ENCODE data around the gene SMARCA4.
"Not testable (repeated sequence)": the region's sequence is repeated elsewhere in the genome, so short reads cannot be mapped to it uniquely, and the experiment has no call there.

Gene SMARCA4

DNA sequence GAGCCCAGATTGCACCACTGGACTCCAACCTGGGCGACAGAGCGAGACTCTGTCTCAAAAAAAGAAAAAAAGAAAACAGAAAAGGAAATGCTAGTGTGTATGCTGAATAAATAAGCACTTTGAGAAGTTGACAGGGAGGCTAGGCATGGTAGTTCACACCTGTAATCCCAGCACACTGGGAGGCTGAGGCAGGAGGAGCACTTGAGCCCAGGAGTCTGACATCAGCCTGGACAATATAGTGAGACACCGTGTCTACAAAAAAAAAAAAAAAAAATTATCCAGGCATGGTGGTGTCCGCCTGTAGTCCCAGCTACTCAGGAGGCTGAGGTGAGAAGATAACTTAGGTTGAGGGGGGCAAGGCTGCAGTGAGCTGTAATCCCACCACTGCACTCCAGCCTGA is 109.3 kb downstream of the SMARCA4 start:
- ATAC-seq: no peak
- Mint-ChIP-seq H3K4me1 (peaks cover 19% of the 10 kb centered on the region), H3K27me3 (no peaks in the 10 kb centered on the region), H3K9me3 (no peaks in the 10 kb centered on the region), H3K4me3 (no peak overlapping the region), H3K27ac (no peak overlapping the region)
- no peak for DNase-seq

DNA sequence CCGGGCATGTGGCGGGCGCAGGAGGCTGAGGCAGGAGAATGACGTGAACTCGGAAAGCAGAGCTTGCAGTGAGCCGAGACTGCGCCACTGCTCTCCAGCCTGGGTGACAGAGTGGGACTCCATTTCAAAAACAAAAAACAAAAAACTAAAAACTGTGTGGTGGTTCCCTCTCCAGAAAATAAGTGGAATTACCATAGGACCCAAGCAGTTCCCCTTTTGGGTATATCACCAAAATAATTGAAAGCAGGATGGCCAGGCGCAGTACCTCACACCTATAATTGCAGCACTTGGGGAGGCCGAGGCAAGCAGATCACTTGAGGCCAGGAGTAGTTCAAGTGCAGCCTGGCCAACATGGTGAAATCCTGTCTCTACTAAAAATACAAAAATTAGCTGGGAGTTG is 112.7 kb downstream of the SMARCA4 start:
- H3K9me3 Mint-ChIP-seq: no peaks in the 10 kb centered on the region
- H3K27ac Mint-ChIP-seq: peak overlapping the region in 1 of 2 donors; percentile 78
- peaks cover 19% of the 10 kb centered on the region for H3K4me1 Mint-ChIP-seq
- ATAC-seq: no peak
- no peak for DNase-seq
- no peaks in the 10 kb centered on the region for H3K27me3 Mint-ChIP-seq
- H3K4me3 Mint-ChIP-seq: no peak overlapping the region

DNA sequence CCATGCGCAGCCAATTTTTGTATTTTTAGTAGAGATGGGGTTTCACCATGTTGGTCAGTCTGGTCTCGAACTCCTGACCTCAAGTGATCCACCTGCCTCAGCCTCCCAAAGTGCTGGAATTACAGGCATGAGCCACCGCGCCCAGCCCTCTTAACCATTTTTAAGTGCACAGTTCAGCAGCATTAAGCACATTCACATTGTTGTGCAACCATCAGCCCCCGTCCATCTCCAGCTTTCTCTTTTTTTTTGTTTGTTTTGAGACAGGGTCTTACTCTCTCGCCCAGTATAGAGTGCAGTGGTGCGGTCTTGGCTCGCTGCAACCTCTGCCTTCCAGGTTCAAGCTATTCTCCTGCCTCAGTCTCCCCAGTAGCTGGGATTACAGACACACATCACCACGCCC is 116.0 kb downstream of the SMARCA4 start:
- not testable (repeated sequence) for H3K9me3 Mint-ChIP-seq, H3K4me3 Mint-ChIP-seq, H3K27me3 Mint-ChIP-seq, DNase-seq, ATAC-seq
- peaks cover 11% of the 10 kb centered on the region for H3K4me1 Mint-ChIP-seq
- H3K27ac Mint-ChIP-seq: peak overlapping the region in 1 of 2 donors; percentile 12

DNA sequence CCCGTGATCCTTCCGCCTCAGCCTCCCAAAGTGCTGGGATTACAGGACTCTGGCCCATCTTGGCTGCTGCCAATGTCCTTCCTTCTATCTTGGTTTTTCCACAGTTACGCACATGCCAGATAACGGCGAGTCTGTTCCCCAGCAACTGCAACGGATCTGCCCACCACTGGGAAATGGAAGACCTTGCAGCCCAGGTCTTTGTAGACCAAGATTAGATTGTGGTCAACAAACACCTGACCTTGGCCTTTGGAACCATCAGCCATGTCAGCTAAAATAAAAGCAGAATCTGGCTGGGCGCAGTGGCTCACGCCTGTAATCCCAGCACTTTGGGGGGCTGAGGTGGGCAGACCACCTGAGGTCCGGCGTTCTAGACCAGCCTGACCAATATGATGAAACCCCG is 118.1 kb downstream of the SMARCA4 start:
- Mint-ChIP-seq H3K4me3 (no peak overlapping the region), H3K4me1 (peaks cover 12% of the 10 kb centered on the region), H3K9me3 (no peaks in the 10 kb centered on the region), H3K27ac (peak overlapping the region in 1 of 2 donors; percentile 83), H3K27me3 (no peaks in the 10 kb centered on the region)
- no peak for ATAC-seq
- no peak for DNase-seq

DNA sequence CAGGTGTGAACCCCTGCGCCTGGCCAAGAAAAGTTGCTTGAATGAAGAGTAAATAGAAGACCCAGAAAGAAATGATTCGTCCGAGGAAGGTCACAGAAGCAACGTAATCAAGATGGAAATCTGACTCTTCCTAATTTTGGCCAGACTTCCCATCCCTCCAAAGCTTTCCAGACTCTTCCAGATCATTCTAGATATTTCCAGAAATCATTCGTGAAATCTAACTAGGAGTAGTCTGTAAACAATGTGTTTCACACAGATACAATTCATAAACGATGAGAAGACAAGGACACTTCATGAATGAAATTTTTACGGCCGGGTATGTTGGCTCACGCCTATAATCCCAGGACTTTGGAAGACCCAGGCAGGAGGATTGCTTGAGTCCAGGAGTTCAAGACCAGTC is 119.2 kb downstream of the SMARCA4 start:
- H3K27me3 Mint-ChIP-seq: no peaks in the 10 kb centered on the region
- H3K27ac Mint-ChIP-seq: no peak overlapping the region

DNA sequence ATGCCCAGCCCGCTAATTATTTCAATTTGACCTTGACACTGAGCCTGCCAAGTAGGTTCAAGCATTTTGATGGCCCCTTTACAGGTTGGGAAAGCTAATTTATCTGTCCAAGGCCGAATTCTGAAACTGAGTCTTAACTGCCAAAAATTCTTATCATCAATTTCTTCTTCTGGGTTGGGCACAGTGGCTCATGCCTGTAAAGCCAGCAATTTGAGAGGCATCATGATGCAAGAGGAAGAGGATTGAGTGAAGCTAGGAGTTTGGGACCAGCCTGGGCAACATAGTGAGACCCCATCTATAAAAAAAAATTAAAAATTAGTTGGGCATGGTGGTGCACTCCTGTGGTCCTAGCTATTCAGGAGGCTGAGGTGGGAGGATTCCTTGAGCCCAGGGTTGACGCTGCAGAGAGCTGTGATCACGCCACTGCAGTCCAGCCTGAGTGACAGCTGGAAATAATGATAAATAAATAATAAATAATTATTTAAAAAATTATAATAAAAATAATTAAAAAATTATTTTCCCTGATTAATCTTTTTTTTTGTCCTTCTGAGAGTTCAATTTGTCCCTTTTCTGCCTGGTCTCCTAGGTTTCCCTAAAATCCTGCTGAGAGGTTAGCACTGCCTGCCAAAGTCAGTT is 127.2 kb downstream of the SMARCA4 start:
- DNase-seq (no peak), ATAC-seq (no peak)
- Mint-ChIP-seq H3K4me1 (peaks cover 53% of the 10 kb centered on the region), H3K4me3 (no peak overlapping the region), H3K9me3 (no peaks in the 10 kb centered on the region), H3K27ac (no peak overlapping the region), H3K27me3 (no peaks in the 10 kb centered on the region)

More for the DNA sequence above, 119.2 kb downstream of the SMARCA4 start:
- DNase-seq (no peak), ATAC-seq (no peak)
- Mint-ChIP-seq H3K4me1 (peaks cover 10% of the 10 kb centered on the region), H3K9me3 (no peaks in the 10 kb centered on the region), H3K4me3 (no peak overlapping the region)

DNA sequence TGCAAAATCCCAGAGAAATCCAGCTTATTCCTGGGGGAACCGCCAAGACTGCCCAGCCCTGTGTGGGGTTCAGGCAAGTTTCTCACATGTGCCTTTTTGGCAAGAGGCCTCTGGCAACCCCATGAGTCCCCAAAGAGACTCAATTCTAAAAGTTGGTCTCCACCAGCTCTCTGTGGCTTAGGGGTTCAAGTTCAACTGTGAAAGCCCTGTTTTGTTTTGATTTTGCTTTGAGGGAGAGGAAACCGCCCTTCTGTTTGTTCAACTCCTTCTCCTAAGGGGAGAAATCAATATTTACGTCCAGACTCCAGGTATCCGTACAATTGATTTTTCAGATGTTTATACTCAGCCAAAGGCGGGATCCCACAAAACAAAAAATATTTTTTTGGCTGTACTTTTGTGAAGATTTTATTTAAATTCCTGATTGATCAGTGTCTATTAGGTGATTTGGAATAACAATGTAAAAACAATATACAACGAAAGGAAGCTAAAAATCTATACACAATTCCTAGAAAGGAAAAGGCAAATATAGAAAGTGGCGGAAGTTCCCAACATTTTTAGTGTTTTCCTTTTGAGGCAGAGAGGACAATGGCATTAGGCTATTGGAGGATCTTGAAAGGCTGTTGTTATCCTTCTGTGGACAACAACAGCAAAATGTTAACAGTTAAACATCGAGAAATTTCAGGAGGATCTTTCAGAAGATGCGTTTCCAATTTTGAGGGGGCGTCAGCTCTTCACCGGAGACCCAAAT is 127.8 kb downstream of the SMARCA4 start:
- H3K27me3 Mint-ChIP-seq: no peaks in the 10 kb centered on the region
- H3K27ac Mint-ChIP-seq: peak overlapping the region; percentile 97 to 98
- no peaks in the 10 kb centered on the region for H3K9me3 Mint-ChIP-seq
- DNase-seq (no peak), ATAC-seq (no peak)
- peaks cover 59% of the 10 kb centered on the region for H3K4me1 Mint-ChIP-seq
- H3K4me3 Mint-ChIP-seq: peak overlapping the region; percentile 95 to 97

DNA sequence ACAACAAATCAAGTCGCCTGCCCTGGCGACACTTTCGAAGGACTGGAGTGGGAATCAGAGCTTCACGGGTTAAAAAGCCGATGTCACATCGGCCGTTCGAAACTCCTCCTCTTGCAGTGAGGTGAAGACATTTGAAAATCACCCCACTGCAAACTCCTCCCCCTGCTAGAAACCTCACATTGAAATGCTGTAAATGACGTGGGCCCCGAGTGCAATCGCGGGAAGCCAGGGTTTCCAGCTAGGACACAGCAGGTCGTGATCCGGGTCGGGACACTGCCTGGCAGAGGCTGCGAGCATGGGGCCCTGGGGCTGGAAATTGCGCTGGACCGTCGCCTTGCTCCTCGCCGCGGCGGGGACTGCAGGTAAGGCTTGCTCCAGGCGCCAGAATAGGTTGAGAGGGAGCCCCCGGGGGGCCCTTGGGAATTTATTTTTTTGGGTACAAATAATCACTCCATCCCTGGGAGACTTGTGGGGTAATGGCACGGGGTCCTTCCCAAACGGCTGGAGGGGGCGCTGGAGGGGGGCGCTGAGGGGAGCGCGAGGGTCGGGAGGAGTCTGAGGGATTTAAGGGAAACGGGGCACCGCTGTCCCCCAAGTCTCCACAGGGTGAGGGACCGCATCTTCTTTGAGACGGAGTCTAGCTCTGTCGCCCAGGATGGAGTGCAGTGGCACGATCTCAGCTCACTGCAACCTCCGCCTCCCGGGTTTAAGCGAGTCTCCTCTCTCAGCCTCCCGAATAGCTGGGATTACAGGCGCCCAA is 128.6 kb downstream of the SMARCA4 start, which contains the start of gene LDLR:
TSS of gene LDLR (plus strand) at position 210 of the 760 bp plus-strand sequence. CDS start at position 296, 86 bp downstream.
- Mint-ChIP-seq H3K4me3 (peak within 1 kb of the TSS; percentile 95 to 97), H3K9me3 (no peaks in the 10 kb centered on the region), H3K27me3 (no peaks in the 10 kb centered on the region), H3K4me1 (peaks cover 61% of the 10 kb centered on the region), H3K27ac (peak within 1 kb of the TSS; percentile 97 to 98)
- peak; percentile 60 to 75 for DNase-seq
- peak; percentile 39 for ATAC-seq

DNA sequence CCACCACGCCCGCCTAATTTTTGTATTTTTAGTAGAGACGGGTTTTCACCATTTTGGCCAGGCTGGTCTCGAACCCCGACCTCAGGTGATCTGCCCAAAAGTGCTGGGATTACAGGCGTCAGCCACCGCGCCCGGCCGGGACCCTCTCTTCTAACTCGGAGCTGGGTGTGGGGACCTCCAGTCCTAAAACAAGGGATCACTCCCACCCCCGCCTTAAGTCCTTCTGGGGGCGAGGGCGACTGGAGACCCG is 129.1 kb downstream of the SMARCA4 start:
- Mint-ChIP-seq H3K4me1 (peaks cover 63% of the 10 kb centered on the region), H3K27ac (peak overlapping the region; percentile 97 to 98)

DNA sequence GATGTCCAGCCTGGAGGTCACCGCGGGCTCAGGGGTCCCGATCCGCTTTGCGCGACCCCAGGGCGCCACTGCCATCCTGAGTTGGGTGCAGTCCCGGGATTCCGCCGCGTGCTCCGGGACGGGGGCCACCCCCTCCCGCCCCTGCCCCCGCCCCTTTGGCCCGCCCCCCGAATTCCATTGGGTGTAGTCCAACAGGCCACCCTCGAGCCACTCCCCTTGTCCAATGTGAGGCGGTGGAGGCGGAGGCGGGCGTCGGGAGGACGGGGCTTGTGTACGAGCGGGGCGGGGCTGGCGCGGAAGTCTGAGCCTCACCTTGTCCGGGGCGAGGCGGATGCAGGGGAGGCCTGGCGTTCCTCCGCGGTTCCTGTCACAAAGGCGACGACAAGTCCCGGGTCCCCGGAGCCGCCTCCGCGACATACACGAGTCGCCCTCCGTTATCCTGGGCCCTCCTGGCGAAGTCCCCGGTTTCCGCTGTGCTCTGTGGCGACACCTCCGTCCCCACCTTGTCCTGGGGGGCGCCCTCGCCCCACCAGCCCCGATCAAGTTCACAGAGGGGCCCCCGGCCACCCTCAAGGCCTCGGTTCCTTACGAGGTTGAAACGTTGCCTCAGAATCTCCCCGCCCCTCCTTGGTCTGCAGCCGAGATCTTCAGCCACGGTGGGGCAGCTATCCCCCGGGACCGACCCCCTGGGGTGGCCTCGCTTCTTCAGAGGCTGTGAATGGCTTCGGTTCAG is 129.6 kb downstream of the SMARCA4 start:
- H3K4me1 Mint-ChIP-seq: peaks cover 63% of the 10 kb centered on the region
- ATAC-seq: peak; percentile 93

More for the DNA sequence above, 129.1 kb downstream of the SMARCA4 start:
- DNase-seq, H3K27me3 Mint-ChIP-seq, H3K9me3 Mint-ChIP-seq: not testable (repeated sequence)
- ATAC-seq: peak; percentile 35
- H3K4me3 Mint-ChIP-seq: peak overlapping the region; percentile 95 to 97

DNA sequence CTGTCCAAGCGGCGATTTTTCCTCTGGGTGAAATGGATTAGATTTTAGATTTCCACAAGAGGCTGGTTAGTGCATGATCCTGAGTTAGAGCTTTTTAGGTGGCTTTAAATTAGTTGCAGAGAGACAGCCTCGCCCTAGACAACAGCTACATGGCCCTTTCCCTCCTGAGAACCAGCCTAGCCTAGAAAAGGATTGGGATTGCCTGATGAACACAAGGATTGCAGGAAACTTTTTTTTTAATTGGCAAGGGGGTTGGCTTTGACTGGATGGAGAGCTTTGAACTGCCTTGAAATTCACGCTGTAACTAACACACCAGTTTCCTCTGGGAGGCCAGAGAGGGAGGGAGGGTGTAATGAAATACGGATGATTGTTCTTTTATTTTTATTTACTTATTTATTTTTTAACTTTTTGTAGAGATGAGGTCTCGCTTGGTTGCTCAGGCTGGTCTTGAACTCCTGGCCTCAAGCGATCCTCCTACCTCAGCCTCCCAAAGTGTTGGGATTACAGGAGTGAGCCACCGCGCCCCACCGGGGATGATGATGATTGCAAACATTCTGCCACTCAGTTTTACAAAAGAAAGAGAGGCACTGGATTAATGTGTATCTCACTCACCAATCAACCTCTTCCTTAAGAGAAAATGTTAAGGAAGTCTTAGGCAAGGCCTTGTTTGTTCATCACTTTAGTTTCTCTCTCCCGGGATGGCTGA is 130.3 kb downstream of the SMARCA4 start:
- DNase-seq (no peak), ATAC-seq (no peak)
- Mint-ChIP-seq H3K4me3 (peak overlapping the region; percentile 95 to 97), H3K27ac (peak overlapping the region; percentile 97 to 98), H3K4me1 (peaks cover 67% of the 10 kb centered on the region), H3K27me3 (no peaks in the 10 kb centered on the region), H3K9me3 (peaks cover 0 to under 1% of the 10 kb centered on the region in 2 donors)

More for the DNA sequence above, 129.6 kb downstream of the SMARCA4 start:
- Mint-ChIP-seq H3K27ac (peak overlapping the region; percentile 97 to 98), H3K4me3 (peak overlapping the region; percentile 95 to 97), H3K27me3 (no peaks in the 10 kb centered on the region), H3K9me3 (no peaks in the 10 kb centered on the region)
- peak; percentile 96 to 98 for DNase-seq

DNA sequence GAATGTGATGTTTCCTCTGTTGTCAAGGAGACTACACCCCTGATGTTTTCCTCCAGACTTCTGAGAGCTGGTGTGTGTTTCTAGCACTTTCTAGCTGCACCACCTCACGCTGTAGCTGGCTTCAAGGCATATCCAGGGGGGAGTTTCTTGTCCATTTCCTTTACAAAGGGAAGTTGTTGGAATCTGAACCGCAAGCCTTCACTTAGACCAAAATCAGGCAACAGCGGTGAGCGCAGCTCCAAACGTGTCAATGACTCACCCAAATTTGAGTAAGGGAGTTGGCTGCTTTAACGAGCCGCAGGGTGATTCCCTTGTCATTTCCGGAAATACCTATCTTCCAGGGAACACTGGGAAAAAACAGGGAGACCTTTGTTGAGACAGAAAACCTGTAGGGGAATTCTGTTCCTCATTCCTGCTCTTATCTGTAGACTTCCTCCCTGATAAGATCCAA is 130.9 kb downstream of the SMARCA4 start:
- Mint-ChIP-seq H3K27ac (peak overlapping the region; percentile 97 to 98), H3K4me3 (peak overlapping the region; percentile 95 to 97), H3K9me3 (peaks cover 0 to 5% of the 10 kb centered on the region in 2 donors), H3K4me1 (peaks cover 73% of the 10 kb centered on the region), H3K27me3 (no peaks in the 10 kb centered on the region)
- ATAC-seq: no peak
- peak in 1 of 2 donors; percentile 43 for DNase-seq

DNA sequence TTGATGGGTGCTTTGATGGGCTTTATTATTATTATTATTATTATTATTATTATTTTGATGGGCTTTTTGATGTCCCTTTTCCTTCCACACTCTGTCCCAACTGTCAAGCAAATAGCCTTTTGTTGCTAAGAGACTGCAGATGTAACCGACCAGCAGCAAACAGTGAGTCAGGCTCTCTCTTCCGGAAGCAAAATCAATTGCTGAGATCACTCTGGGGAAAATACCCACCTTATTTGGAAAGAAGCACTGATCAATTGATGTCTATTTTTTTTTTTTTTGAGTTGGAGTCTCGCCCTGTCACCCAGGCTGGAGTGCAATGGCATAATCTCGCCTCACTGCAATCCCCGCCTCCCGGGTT is 131.3 kb downstream of the SMARCA4 start:
- Mint-ChIP-seq H3K27ac (peak overlapping the region; percentile 87 to 97), H3K4me3 (peak overlapping the region; percentile 62 to 95), H3K27me3 (no peaks in the 10 kb centered on the region), H3K4me1 (peaks cover 77% of the 10 kb centered on the region), H3K9me3 (peaks cover 0 to 5% of the 10 kb centered on the region in 2 donors)
- DNase-seq (peak in 1 of 2 donors; percentile 48), ATAC-seq (no peak)

DNA sequence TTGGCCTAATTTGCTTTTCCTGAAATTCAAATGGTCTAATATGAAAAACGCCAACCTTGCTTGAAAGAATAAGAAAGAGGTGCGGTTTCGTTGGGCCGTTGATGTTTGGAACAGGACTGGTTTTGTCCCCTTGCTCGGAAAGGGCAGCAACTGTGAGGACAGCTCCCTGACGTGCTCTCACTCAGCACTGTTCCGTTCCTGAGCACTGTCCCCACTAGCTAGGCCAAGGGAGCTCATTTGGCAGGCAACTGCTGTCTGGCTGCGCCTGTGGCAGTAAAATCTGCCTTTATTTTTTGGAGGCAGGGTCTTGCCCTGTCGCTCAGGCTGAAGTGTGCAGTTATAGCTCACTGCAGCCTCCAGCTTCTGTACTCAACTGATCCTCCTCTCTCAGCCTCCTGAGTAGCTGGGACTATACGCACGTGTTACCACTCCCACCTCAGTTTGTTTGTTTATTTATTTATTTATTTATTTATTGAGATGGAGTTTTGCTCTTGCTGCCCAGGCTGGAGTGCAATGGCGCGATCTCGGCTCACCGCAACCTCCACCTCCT is 132.9 kb downstream of the SMARCA4 start:
- Mint-ChIP-seq H3K27me3 (no peaks in the 10 kb centered on the region), H3K4me3 (peak overlapping the region; percentile 15 to 49), H3K9me3 (peaks cover 0 to 5% of the 10 kb centered on the region in 2 donors), H3K4me1 (peaks cover 78% of the 10 kb centered on the region), H3K27ac (peak overlapping the region in 1 of 2 donors; percentile 95)
- ATAC-seq (no peak), DNase-seq (no peak)
